Neuronal stem cell (in vitro differentiated cells): Measurements from ENCODE around the gene SETDB1.

Source experiments
- DNase-seq: peaks from one replicate; pipeline ENCODE4 v3.0.0-alpha.2; 2013; ENCODE audit warnings: low spot score
- H2AFZ ChIP-seq: one replicate; pipeline ENCODE4 v1.6.1; 2013; ENCODE audit warnings: mild to moderate bottlenecking, low read length, inconsistent platforms
- H2AK5ac ChIP-seq: 2 replicates; pipeline ENCODE4 v1.6.1; 2013; ENCODE audit warnings: low read depth, mild to moderate bottlenecking, inconsistent platforms, low read length, moderate library complexity, mixed read lengths
- H2BK120ac ChIP-seq: 2 replicates; pipeline ENCODE4 v1.6.1; 2013; ENCODE audit warnings: low read depth, mild to moderate bottlenecking, inconsistent platforms, low read length, moderate library complexity, mixed read lengths
- H2BK12ac ChIP-seq: one replicate; pipeline ENCODE4 v1.6.1; 2013; ENCODE audit warnings: low read length, inconsistent platforms
- H2BK15ac ChIP-seq: 2 replicates; pipeline ENCODE4 v1.6.1; 2013; ENCODE audit warnings: mild to moderate bottlenecking, low read length, inconsistent platforms, mixed read lengths
- H2BK5ac ChIP-seq: one replicate; pipeline ENCODE4 v1.6.1; 2013; ENCODE audit warnings: inconsistent platforms, mild to moderate bottlenecking, low read length, moderate library complexity
- H3K14ac ChIP-seq: one replicate; pipeline ENCODE4 v1.6.1; 2013; ENCODE audit warnings: low read length, inconsistent platforms
- H3K18ac ChIP-seq: 2 replicates; pipeline ENCODE4 v1.6.1; 2013; ENCODE audit warnings: low read length, inconsistent platforms
- H3K23ac ChIP-seq: 2 replicates; pipeline ENCODE4 v1.6.1; 2013; ENCODE audit warnings: low read depth, mild to moderate bottlenecking, mixed read lengths, low read length, inconsistent platforms; ENCODE audit not compliant: poor library complexity
- H3K27ac ChIP-seq: replicated peaks from 3 replicates; pipeline ENCODE4 v1.5.1; 2013; ENCODE audit warnings: low read length, inconsistent platforms
- H3K27me3 ChIP-seq, 3 experiments: 2 replicates each; pipeline ENCODE4 v1.6.1; 2013; ENCODE audit warnings: low read length in 3 of 3, mild to moderate bottlenecking in 2 of 3, inconsistent platforms in 1 of 3, low read depth in 1 of 3, mixed read lengths in 1 of 3, moderate library complexity in 1 of 3; ENCODE audit not compliant: control insufficient read depth in 3 of 3, insufficient read depth in 3 of 3
- H3K36me3 ChIP-seq, 2 donors: replicated peaks in 1 of 2; 2 replicates each; pipeline ENCODE4 v1.6.1; 2013; ENCODE audit warnings: low read length in 2 of 2; ENCODE audit not compliant: control insufficient read depth in 2 of 2, insufficient read depth in 2 of 2
- H3K4ac ChIP-seq: 2 replicates; pipeline ENCODE4 v1.6.1; 2013; ENCODE audit warnings: inconsistent platforms, mild to moderate bottlenecking, low read length, moderate library complexity
- H3K4me1 ChIP-seq, 2 donors: 1 replicate in 1 of 2; 2 replicates in 1 of 2; pipeline ENCODE4 v1.6.1; 2013; ENCODE audit warnings: low read length in 2 of 2, low read depth in 1 of 2; ENCODE audit not compliant: control insufficient read depth in 2 of 2, insufficient read depth in 1 of 2
- H3K4me2 ChIP-seq: one replicate; pipeline ENCODE4 v1.6.1; 2013; ENCODE audit warnings: mild to moderate bottlenecking, low read length, inconsistent platforms; ENCODE audit not compliant: insufficient read depth, poor library complexity, severe bottlenecking
- H3K4me3 ChIP-seq, 2 donors: 2 replicates each; pipeline ENCODE4 v1.5.1; 2013; ENCODE audit warnings: low read length in 2 of 2, mild to moderate bottlenecking in 2 of 2, inconsistent platforms in 1 of 2, moderate library complexity in 1 of 2
- H3K79me1 ChIP-seq: one replicate; pipeline ENCODE4 v1.6.1; 2013; ENCODE audit warnings: low read depth, mild to moderate bottlenecking, inconsistent platforms, low read length, moderate library complexity
- H3K9ac ChIP-seq: one replicate; pipeline ENCODE4 v1.6.1; 2013; ENCODE audit warnings: mild to moderate bottlenecking, low read depth, low read length, inconsistent platforms; ENCODE audit not compliant: poor library complexity
- H3K9me3 ChIP-seq, 2 donors: replicated peaks in 1 of 2; 2 replicates each; pipeline versions ENCODE3 to v1.6.1; 2013; ENCODE audit warnings: low read length in 2 of 2, mild to moderate bottlenecking in 2 of 2, inconsistent platforms in 1 of 2, low read depth in 1 of 2, mixed read lengths in 1 of 2, moderate library complexity in 1 of 2; ENCODE audit not compliant: control insufficient read depth in 2 of 2, insufficient read depth in 1 of 2
- H4K8ac ChIP-seq: one replicate; pipeline ENCODE4 v1.6.1; 2013; ENCODE audit warnings: low read depth, mild to moderate bottlenecking, inconsistent platforms, low read length, moderate library complexity
- H4K91ac ChIP-seq: one replicate; pipeline ENCODE4 v1.6.1; 2013; ENCODE audit warnings: low read length, low read depth, mild to moderate bottlenecking, inconsistent platforms; ENCODE audit not compliant: poor library complexity
- WGBS, 2 donors: extraction: QIAGEN DNeasy Blood & Tissue Kit; methylation state at CpG; one replicate each; pipeline ENCODE4 v1.1.7; 2013; ENCODE audit warnings: missing lambda C conversion rate in 2 of 2, mixed read lengths in 1 of 2; ENCODE audit not compliant: insufficient read length in 2 of 2, insufficient replicate concordance in 1 of 2; ENCODE audit errors: extremely low coverage in 2 of 2; 5-methylcytosine and 5-hydroxymethylcytosine counted together

Gene SETDB1

DNA sequence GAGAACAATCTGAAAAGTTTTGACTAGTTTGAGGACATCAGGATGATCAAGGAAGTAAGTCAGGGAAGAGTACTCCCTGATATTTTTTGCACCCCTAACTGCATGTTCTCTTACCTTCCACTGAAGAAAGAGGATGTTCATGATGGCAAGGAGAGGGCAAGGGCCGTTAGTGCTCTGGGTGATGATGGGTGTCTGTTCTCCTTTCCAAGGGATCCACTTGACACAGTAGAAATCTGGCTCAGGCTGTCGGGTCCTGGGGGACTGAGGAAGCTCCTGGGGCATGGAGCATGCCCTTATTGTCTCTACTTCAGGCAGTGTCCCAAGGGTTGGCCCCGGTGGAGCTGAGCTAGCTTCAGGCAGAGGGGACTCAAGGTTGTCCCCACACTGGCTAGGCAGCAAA lies 75.9 kb downstream of the SETDB1 start:
- H4K8ac ChIP-seq: no peak overlapping the region
- no peak overlapping the region for H3K23ac ChIP-seq
- no peak overlapping the region for H2BK12ac ChIP-seq
- H3K4ac ChIP-seq: no peak overlapping the region
- no peak overlapping the region for H3K27ac ChIP-seq
- peaks cover 6 to 25% of the 10 kb centered on the region in 2 donors for H3K36me3 ChIP-seq
- H3K14ac ChIP-seq: no peak overlapping the region
- no peak overlapping the region for H4K91ac ChIP-seq
- no peak overlapping the region for H3K4me3 ChIP-seq
- no peak overlapping the region for H2AK5ac ChIP-seq
- H2BK120ac ChIP-seq: no peak overlapping the region
- H3K4me2 ChIP-seq: no peak overlapping the region
- no peaks in the 10 kb centered on the region for H3K9me3 ChIP-seq
- no peak overlapping the region for H2BK5ac ChIP-seq
- H2BK15ac ChIP-seq: no peak overlapping the region
- H3K27me3 ChIP-seq: no peaks in the 10 kb centered on the region
- no peak for DNase-seq
- H3K18ac ChIP-seq: no peak overlapping the region
- H3K9ac ChIP-seq: no peak overlapping the region
- no peaks in the 10 kb centered on the region for H3K79me1 ChIP-seq
- no CpG with 5 or more reads among the region's 3 CpGs for WGBS, 2 donors
- H2AFZ ChIP-seq: no peak overlapping the region
- H3K4me1 ChIP-seq: peaks cover 5 to 6% of the 10 kb centered on the region in 2 donors

DNA sequence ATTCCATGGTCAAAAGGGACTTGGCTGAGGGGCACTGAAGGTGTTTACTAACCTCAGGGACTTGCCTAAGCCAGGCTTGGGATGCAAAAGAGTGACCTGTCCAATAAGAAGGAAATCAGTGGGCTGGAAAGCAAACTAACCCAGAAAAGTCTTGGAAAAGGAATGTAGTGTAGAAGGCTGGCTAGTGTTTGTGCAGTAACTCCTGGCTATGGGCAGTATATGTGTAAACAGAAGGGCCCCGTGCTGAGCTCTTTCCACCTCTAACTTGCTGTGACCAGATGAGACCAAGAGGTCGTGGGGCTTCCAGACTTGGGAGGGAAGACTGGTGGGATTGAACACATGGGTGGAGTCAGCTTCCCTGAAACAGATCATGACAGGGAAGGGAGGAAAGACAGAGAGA lies 76.4 kb downstream of the SETDB1 start:
- Histone ChIP-seq H3K23ac (no peak overlapping the region), H3K4ac (no peak overlapping the region), H2BK5ac (no peak overlapping the region), H2BK12ac (no peak overlapping the region), H4K8ac (no peak overlapping the region), H3K27me3 (no peaks in the 10 kb centered on the region), H3K79me1 (no peaks in the 10 kb centered on the region), H4K91ac (no peak overlapping the region), H3K9me3 (no peaks in the 10 kb centered on the region), H3K18ac (no peak overlapping the region), H3K4me1 (peaks cover 6 to 9% of the 10 kb centered on the region in 2 donors), H2AFZ (no peak overlapping the region), H2BK120ac (no peak overlapping the region), H2BK15ac (no peak overlapping the region), H3K4me3 (no peak overlapping the region), H3K27ac (no peak overlapping the region), H3K4me2 (no peak overlapping the region), H3K9ac (no peak overlapping the region), H3K36me3 (peaks cover 4 to 22% of the 10 kb centered on the region in 2 donors), H3K14ac (no peak overlapping the region), H2AK5ac (no peak overlapping the region)
- DNase-seq: no peak
- WGBS, 2 donors: no CpG with 5 or more reads among the region's 2 CpGs

DNA sequence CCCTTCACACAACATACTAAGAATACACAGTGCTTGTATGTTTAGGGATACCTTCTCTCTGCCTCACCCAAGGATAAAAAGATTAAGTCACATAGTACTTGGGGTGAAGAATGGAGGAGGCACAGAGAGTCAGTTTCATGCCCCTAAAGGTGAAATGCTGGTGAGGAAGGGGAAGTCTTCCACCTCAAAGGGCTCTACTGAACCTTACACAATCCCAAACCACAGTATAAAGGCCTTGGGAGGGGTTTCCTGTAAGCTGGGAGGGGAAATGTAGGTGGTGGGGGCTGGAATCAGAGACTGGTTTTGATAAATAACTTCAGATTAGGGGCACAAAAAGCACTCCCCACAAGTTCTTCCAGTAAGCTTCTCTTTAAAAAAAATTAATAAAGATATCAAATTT lies 77.0 kb downstream of the SETDB1 start:
- Histone ChIP-seq H2BK12ac (no peak overlapping the region), H3K4me2 (no peak overlapping the region), H3K18ac (no peak overlapping the region), H3K4ac (no peak overlapping the region), H3K14ac (no peak overlapping the region), H3K79me1 (no peaks in the 10 kb centered on the region), H3K9ac (no peak overlapping the region), H3K27ac (no peak overlapping the region), H3K9me3 (no peaks in the 10 kb centered on the region), H2AK5ac (no peak overlapping the region), H2BK120ac (no peak overlapping the region), H3K4me1 (peaks cover 9 to 10% of the 10 kb centered on the region in 2 donors), H3K23ac (no peak overlapping the region), H3K36me3 (peaks cover 4 to 18% of the 10 kb centered on the region in 2 donors), H2BK15ac (no peak overlapping the region), H2AFZ (no peak overlapping the region), H2BK5ac (no peak overlapping the region), H4K8ac (no peak overlapping the region), H3K4me3 (no peak overlapping the region), H3K27me3 (no peaks in the 10 kb centered on the region), H4K91ac (no peak overlapping the region)
- no peak for DNase-seq

DNA sequence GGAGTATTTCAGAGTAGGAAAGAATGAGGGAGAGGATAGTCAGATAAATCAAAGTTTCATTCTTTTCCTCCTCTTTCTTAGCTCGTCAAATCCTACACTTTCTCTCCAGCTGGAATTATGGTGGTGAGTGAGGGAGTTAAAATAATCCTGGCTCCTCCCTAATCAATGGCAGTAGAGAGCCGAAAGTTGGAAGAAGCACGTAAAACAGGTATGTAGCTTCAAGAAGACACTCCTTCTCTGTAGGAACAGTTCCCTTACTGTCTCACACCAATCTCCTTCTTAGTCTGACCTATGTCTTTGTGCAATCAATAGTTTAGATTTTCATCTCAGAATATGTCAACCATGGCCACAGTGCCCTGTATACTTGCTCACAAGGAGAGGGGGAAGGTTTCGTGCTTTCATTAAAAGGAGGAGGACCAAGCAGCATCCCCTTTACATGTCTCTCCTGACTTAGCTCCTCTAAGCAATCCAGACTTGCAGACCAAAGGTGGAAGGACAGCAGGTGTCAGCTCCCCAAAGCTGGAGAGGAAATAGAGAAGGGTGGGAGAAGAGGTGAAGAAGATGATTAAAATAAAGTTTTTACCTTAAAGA lies 79.7 kb downstream of the SETDB1 start:
- H3K9ac ChIP-seq: peak overlapping the region; percentile 26
- H3K18ac ChIP-seq: no peak overlapping the region
- no CpG with 5 or more reads among the region's 4 CpGs for WGBS, 2 donors
- no peak overlapping the region for H3K4ac ChIP-seq
- no peak overlapping the region for H2BK120ac ChIP-seq
- peak overlapping the region; percentile 89 for H2AFZ ChIP-seq
- no peak for DNase-seq
- H3K27ac ChIP-seq: no peak overlapping the region
- no peaks in the 10 kb centered on the region for H3K9me3 ChIP-seq
- H2BK5ac ChIP-seq: no peak overlapping the region
- H3K4me3 ChIP-seq: peak overlapping the region in 1 of 2 donors; percentile 61
- no peak overlapping the region for H2BK15ac ChIP-seq
- peak overlapping the region; percentile 81 for H3K4me2 ChIP-seq
- no peak overlapping the region for H2BK12ac ChIP-seq
- H4K8ac ChIP-seq: no peak overlapping the region
- H3K79me1 ChIP-seq: no peaks in the 10 kb centered on the region
- peaks cover 0 to 6% of the 10 kb centered on the region in 2 donors for H3K36me3 ChIP-seq
- no peak overlapping the region for H3K23ac ChIP-seq
- no peak overlapping the region for H3K14ac ChIP-seq
- no peak overlapping the region for H2AK5ac ChIP-seq
- H3K27me3 ChIP-seq: no peaks in the 10 kb centered on the region
- H3K4me1 ChIP-seq: peaks cover 12 to 16% of the 10 kb centered on the region in 2 donors
- H4K91ac ChIP-seq: no peak overlapping the region
